Measurements from ENCODE around the gene SNX17. TPM values are rescaled to one million over a fixed set of nuclear protein-coding genes. Genes with fewer than 3 reads are reported as not detected.
"Not testable (repeated sequence)": the region's sequence is repeated elsewhere in the genome, so short reads cannot be mapped to it uniquely, and the experiment has no call there.

Gene SNX17
- total RNA-seq, 1 donor from 2014 or later: 137 TPM

DNA sequence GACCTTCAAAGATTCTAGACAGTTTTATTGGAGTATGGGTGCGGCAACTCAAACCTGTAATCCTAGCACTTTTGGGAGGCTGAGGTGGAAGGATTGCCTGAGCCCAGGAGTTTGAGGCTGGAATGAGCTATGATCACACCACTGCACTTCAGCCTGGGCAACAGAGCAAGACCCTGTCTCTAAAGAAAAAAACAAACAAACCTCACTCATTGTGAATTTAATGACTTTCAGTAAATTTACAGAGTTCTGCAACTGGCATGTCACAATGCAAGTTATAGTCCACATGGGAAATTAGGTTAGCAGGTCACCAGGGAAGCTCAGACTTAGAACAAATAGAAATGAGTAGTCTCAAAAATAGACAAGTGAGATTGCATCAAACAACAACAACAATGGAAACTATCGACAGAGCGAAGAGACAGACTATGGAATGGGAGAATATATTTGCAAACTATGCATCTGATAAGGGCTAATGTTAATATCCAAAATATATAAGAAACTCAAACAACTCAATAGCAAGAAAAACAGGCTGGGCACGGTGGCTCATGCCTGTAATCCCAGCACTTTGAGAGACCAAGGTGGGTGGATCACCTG, 51.3 kb downstream of the SNX17 start:
- H3K4me3 Mint-ChIP-seq: no peak overlapping the region
- no peak for DNase-seq (ENCODE audit: low spot score)
- H3K27ac Mint-ChIP-seq: no peak overlapping the region
- peaks cover 4% of the 10 kb centered on the region for H3K27me3 Mint-ChIP-seq (ENCODE audit: insufficient read depth)
- H3K4me1 Mint-ChIP-seq (ENCODE audit: low read depth): no peaks in the 10 kb centered on the region
- no peaks in the 10 kb centered on the region for H3K9me3 Mint-ChIP-seq
- intact Hi-C loops (cut with micrococcal nuclease): no loop called here
- H3K36me3 Mint-ChIP-seq (ENCODE audit: low read depth): no peaks in the 10 kb centered on the region

- no peak overlapping the region for H3K4me3 Mint-ChIP-seq
- no peaks in the 10 kb centered on the region for H3K36me3 Mint-ChIP-seq (ENCODE audit: low read depth)
- peaks cover 4% of the 10 kb centered on the region for H3K27me3 Mint-ChIP-seq (ENCODE audit: insufficient read depth)
- H3K27ac Mint-ChIP-seq: no peak overlapping the region
- H3K4me1 Mint-ChIP-seq (ENCODE audit: low read depth): peaks cover 6% of the 10 kb centered on the region
- intact Hi-C loops (cut with micrococcal nuclease): no loop called here
- no peaks in the 10 kb centered on the region for H3K9me3 Mint-ChIP-seq
- DNase-seq (ENCODE audit: low spot score): no peak
Measured at GRCh38 chr2:27422958-27423357, 52.5 kb downstream of the SNX17 start.

DNA sequence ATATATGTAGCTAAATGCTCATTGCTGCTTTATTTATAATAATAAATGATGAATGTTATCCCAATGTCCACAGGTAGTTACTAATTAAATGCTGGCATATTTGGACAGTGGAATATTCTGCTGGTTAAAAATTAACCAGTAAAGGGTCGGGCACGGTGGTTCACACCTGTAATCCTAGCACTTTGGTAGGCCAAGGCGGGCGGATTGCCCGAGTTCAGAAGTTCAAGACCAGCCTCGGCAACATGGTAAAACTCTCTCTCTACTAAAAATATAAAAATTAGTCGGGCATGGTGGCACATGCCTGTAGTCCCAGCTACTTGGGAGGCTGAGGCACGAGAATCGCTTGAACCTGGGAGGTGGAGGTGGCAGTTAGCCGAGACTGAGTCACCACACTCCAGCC, 54.6 kb downstream of the SNX17 start:
- intact Hi-C loops (cut with micrococcal nuclease): loop anchor here (5.0 kb wide), 1 partner anchor 353 kb away; the partner anchor contains the start of gene OST4
- not testable (repeated sequence) for H3K27ac Mint-ChIP-seq; H3K27me3 Mint-ChIP-seq (ENCODE audit: insufficient read depth); H3K9me3 Mint-ChIP-seq; H3K4me3 Mint-ChIP-seq; H3K36me3 Mint-ChIP-seq (ENCODE audit: low read depth); DNase-seq (ENCODE audit: low spot score)
- H3K4me1 Mint-ChIP-seq (ENCODE audit: low read depth): peaks cover 17% of the 10 kb centered on the region

Other genes starting within 250 kb of the SNX17 start
- gene ABHD1, start 246.8 kb upstream of the SNX17 start, total RNA-seq: 0.34 and 0.96 TPM in 2 replicates
- 95.9 and 97.1 TPM in 2 replicates for gene PREB, start 236.0 kb upstream of the SNX17 start, total RNA-seq
- gene PRR30, start 231.2 kb upstream of the SNX17 start, total RNA-seq: not detected in 2 replicates
- not detected in 2 replicates for gene TCF23, start 221.6 kb upstream of the SNX17 start, total RNA-seq
- gene ATRAID, start 158.6 kb upstream of the SNX17 start, total RNA-seq: 107 and 111 TPM in 2 replicates
- 89.2 and 105 TPM in 2 replicates for gene SLC5A6, start 158.3 kb upstream of the SNX17 start, total RNA-seq
- 135 and 138 TPM in 2 replicates for gene CAD, start 153.2 kb upstream of the SNX17 start, total RNA-seq
- 2.1 and 2.2 TPM in 2 replicates for gene SLC30A3, start 107.6 kb upstream of the SNX17 start, total RNA-seq
- not detected in 2 replicates for gene DNAJC5G, start 95.2 kb upstream of the SNX17 start, total RNA-seq
- gene TRIM54, start 88.2 kb upstream of the SNX17 start, total RNA-seq: 0.26 TPM in 1 of 2 replicates, not detected in the other
- gene UCN, start 62.2 kb upstream of the SNX17 start, total RNA-seq: 1.4 and 1.8 TPM in 2 replicates
- gene MPV17, start 47.5 kb upstream of the SNX17 start, total RNA-seq: 85.9 and 89.9 TPM in 2 replicates
- gene GTF3C2, start 13.9 kb upstream of the SNX17 start, total RNA-seq: 86.3 and 86.6 TPM in 2 replicates
- gene EIF2B4, start 278 bp upstream of the SNX17 start, total RNA-seq: 53.9 and 55.8 TPM in 2 replicates
- gene ZNF513, start 10.1 kb downstream of the SNX17 start, total RNA-seq: 14.5 and 16.2 TPM in 2 replicates
- 158 and 160 TPM in 2 replicates for gene PPM1G, start 39.0 kb downstream of the SNX17 start, total RNA-seq
- 99.7 and 106 TPM in 2 replicates for gene NRBP1, start 58.0 kb downstream of the SNX17 start, total RNA-seq
- gene KRTCAP3, start 71.8 kb downstream of the SNX17 start, total RNA-seq: 3.5 and 5.7 TPM in 2 replicates
- gene IFT172, start 119.1 kb downstream of the SNX17 start, total RNA-seq: 13.4 and 13.5 TPM in 2 replicates
- 0.10 TPM in 1 of 2 replicates, not detected in the other for gene FNDC4, start 124.6 kb downstream of the SNX17 start, total RNA-seq
- gene GCKR, start 126.2 kb downstream of the SNX17 start, total RNA-seq: not detected in 2 replicates
- gene ZNF512, start 212.4 kb downstream of the SNX17 start, total RNA-seq: 24.6 and 25.0 TPM in 2 replicates

All from activated T-helper 1 cell treated with anti-CD3 and anti-CD28 coated beads, Interleukin-12 subunit alpha, Interleukin-12 subunit beta, Interleukin-2, Interleukin-4 antibody, amounts not matched to agents 30 ng/mL and 10 ng/mL and 1 ng/mL, durations not matched to agents 14 hours and 24 hours and 36 hours (primary cell).